Activated T-cell treated with anti-CD3 and anti-CD28 coated beads for 1 hour (primary cell): ENCODE measurements around the gene PELI2.
A peak's percentile ranks its signal among the peaks of the same experiment; 100 is the strongest.

Experiments used
- DNase-seq: peaks from one replicate; pipeline ENCODE4 v3.0.0-alpha.2; 2020; ENCODE audit warnings: low read depth

The PELI2 gene

GRCh38 chr14:56117765-56118610, at the start of gene PELI2:
Gene PELI2, plus strand, starts transcription at chr14:56118411. Its CDS starts 250 bp downstream, at chr14:56118661.
- peak; percentile 71 for DNase-seq

- DNase-seq: no peak
Observed at GRCh38 chr14:56073799-56074198, 44.4 kb upstream of the PELI2 start.

- DNase-seq: no peak
Observed at GRCh38 chr14:56075301-56075700, 42.9 kb upstream of the PELI2 start.

- DNase-seq: no peak
Observed at GRCh38 chr14:56081139-56081538, 37.1 kb upstream of the PELI2 start.

GRCh38 chr14:56082880-56083279, 35.3 kb upstream of the PELI2 start:
- no peak for DNase-seq

GRCh38 chr14:56085471-56085870, 32.7 kb upstream of the PELI2 start:
- DNase-seq: no peak

GRCh38 chr14:56087671-56088471, 30.3 kb upstream of the PELI2 start:
- DNase-seq: no peak

- no peak for DNase-seq
Observed at GRCh38 chr14:56088941-56089340, 29.3 kb upstream of the PELI2 start.

- DNase-seq: no peak
Observed at GRCh38 chr14:56092763-56093162, 25.4 kb upstream of the PELI2 start.

- no peak for DNase-seq
Observed at GRCh38 chr14:56094076-56094475, 24.1 kb upstream of the PELI2 start.

- DNase-seq: no peak
Observed at GRCh38 chr14:56098021-56098420, 20.2 kb upstream of the PELI2 start.

- DNase-seq: no peak
Observed at GRCh38 chr14:56099081-56099797, 19.0 kb upstream of the PELI2 start.

GRCh38 chr14:56100556-56100955, 17.7 kb upstream of the PELI2 start:
- no peak for DNase-seq

- no peak for DNase-seq
Observed at GRCh38 chr14:56102941-56103340, 15.3 kb upstream of the PELI2 start.

GRCh38 chr14:56107615-56108014, 10.6 kb upstream of the PELI2 start:
- no peak for DNase-seq

GRCh38 chr14:56108057-56108456, 10.2 kb upstream of the PELI2 start:
- no peak for DNase-seq

- no peak for DNase-seq
Observed at GRCh38 chr14:56112781-56113180, 5.4 kb upstream of the PELI2 start.

GRCh38 chr14:56115334-56115870, 2.8 kb upstream of the PELI2 start:
- no peak for DNase-seq

- DNase-seq: no peak
Observed at GRCh38 chr14:56115976-56116893, 2.0 kb upstream of the PELI2 start.

- peak; percentile 16 for DNase-seq
Observed at GRCh38 chr14:56118611-56119181, 485 bp downstream of the PELI2 start.
